ENCODE results near the gene CTBS.

DNA sequence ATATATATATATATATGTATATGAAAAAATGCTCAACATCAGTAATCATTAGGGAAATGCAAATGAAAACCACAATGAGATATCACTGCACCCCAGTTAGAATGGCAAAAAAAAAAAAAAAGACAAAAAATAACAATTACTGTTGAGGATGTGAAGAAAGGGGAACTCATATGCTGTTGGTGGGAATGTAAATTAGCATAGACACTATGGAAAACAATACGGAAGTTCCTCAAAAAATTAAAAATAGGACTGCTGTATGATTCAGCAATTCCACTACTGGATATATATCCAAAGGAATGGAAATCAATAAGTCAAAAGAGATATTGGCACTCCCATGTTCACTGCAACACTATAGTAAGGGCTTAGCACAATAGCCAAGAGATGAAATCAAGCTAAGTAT is 41.5 kb upstream of the CTBS start:
- TF ChIP-seq, protein P1, sequence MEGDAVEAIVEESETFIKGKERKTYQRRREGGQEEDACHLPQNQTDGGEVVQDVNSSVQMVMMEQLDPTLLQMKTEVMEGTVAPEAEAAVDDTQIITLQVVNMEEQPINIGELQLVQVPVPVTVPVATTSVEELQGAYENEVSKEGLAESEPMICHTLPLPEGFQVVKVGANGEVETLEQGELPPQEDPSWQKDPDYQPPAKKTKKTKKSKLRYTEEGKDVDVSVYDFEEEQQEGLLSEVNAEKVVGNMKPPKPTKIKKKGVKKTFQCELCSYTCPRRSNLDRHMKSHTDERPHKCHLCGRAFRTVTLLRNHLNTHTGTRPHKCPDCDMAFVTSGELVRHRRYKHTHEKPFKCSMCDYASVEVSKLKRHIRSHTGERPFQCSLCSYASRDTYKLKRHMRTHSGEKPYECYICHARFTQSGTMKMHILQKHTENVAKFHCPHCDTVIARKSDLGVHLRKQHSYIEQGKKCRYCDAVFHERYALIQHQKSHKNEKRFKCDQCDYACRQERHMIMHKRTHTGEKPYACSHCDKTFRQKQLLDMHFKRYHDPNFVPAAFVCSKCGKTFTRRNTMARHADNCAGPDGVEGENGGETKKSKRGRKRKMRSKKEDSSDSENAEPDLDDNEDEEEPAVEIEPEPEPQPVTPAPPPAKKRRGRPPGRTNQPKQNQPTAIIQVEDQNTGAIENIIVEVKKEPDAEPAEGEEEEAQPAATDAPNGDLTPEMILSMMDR (IDR thresholded peaks at IDR 0.05; ENCODE audit: low read length) = no peak
- no peak for TF ChIP-seq EZH2 (IDR thresholded peaks at IDR 0.05; ENCODE audit: borderline replicate concordance, low read length)

All from OCI-LY1 (cell line).